GM21447 (cell line): ENCODE measurements around the gene FREY1.

ENCODE experiments used
- ATAC-seq: cut with Tn5 transposase; IDR thresholded peaks from one replicate; pipeline ENCODE4 v1.9.1; 2021; ENCODE audit not compliant: unreplicated experiment

Gene FREY1

DNA sequence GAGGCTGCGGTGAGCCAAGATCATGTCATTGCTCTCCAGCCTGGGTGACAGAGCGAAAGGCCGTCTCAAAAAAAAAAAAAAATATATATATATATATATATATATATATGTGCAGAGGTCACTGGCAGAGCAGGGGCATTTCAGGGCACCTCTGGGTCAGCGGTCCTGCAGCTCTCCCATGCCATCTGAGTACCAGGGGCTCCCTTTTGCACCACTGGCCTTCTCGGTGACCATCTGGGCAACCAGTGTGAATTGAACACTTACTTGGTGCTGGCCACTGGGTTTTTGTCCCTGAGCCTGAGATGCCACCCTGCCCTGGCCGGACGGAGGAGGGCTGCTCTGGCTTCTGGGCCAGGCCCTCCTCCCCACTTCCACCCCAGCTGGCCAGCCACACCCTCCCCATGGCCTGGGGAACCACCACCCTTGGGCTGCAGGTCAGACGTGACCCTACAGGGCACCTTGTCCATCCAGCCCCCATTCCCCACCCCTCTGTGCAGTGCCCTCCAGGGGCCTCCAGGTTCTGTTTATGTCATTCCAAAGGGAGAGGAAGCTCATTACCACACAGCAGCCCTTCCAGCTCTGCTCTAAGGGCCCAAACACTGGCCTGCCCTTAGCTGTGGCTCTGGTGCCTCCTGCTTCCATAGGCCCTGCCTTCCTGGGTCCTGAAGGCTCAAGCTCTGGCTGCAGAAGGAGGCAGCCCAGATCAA, 11.4 kb downstream of the FREY1 start:
- no peak for ATAC-seq

DNA sequence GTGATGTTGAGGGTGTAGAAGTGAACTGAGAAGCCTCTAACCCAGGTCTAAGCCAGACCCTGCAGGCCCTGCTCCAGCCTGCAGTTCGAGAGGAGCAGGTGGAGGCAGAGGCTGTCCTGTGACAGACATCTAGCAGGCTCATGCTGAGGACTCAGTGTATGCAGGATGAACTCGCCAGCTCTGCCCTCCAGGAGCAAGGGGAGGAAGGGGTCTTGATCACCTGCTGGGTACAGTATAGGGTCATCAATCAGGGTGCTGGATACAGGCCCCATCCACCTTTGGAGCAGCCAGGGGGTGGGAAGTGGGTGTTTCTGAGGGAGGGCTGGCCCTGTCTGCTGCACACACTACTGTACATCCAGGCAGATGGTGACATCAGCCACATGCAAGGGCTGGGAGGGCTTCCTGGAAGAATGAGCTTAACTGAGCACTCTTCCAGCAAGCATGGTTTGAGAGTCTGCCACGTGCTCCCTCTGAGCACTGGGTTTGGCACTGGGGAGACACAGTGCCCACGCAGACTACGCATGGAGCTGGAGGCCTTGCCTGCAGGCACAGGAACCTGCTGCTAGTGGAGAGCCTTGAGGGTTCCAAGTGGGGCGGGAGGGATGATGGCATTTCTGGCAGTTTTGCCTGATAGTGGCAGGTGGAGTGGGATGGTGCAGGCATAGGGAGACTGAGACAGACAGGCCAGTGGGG, 12.4 kb downstream of the FREY1 start:
- ATAC-seq = no peak

DNA sequence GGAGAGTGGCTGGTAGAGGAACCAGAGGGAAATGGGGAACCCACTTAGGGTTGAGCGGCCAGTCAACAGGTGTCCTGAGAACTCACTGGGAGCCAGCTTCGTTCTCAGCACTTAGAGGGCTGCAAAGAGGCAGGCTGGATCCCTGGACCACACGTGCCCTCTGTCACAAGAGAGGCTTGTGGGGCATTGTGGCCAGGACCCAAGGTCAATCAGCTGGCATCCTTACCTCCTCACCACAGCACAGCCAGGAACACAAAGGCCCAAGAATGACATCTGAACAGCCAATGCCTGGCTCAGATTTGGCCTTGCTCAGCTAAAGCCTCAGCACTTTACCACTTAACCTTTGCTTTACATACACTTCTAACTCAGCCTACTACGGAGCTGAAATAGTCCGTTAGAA, 14.2 kb downstream of the FREY1 start:
- no peak for ATAC-seq

DNA sequence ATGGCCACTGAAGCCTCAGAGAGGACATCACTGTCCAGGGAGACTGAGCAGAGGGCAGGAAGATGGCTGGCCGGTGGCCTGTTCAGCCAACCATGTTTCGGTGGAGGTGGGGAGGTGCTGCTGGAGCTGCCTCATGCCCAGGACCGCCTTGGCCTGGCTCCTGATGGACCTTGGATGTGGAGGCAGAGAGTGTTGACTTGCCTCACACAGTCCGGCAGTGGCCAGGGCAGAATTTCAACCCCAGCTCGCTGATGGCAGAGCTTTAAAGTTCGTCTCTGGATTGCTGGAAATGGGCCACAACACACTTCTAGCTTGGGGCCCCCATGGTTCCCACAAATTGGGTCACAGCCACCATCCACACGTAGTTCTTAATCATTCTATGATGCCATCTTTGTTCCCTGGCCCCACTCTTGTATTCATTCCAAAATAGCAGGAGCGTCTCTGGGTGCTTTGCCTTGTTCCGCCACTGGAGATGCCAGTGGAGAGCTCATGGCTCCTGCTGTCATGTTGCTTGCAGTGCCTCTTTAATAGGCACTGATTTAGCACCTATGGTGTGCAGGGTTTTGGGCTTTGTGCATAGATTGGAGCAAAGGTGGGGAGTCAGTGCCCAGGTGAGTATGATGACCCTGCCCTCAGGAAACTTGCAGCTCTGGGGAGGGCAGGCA, 16.1 kb downstream of the FREY1 start:
- ATAC-seq = no peak

DNA sequence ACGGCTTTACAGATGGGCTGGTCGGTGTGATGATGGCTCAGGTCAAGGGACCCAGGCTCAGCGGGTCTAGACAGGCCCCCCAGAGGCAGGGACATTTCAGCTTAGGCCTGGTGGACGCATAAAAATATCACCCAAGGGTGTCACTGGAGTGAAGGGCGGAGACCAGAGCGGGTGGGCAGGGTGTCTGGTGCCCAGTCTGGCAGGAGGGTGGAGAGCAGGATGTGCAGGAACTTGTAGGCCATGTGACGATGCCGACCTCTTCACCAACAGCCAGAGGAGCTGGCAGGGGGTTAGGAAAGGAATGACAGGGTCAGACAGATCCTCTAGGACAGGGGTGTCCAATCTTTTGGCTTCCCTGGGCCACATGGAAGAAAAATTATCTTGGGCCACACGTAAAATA, 17.1 kb downstream of the FREY1 start:
- ATAC-seq = no peak

DNA sequence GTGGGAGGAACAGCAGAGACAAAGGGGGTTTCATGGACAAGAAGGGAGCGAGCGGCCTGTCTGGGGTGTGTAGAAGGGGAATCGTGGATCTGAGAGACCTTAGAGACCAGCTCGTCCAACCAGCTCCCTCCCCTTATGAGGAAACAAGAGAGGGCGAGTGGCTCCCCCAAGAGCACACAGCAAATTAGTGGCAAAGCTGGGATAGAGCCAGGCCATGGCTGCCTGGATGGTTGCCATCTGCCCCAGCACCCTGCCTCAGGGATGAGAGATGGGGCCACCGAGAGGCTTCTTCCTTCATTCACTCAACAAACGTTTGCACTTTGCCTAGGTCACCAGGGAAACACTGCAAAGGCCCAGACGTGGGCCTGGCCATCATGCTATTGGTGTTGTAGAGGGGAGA, 17.5 kb downstream of the FREY1 start:
- ATAC-seq = no peak

DNA sequence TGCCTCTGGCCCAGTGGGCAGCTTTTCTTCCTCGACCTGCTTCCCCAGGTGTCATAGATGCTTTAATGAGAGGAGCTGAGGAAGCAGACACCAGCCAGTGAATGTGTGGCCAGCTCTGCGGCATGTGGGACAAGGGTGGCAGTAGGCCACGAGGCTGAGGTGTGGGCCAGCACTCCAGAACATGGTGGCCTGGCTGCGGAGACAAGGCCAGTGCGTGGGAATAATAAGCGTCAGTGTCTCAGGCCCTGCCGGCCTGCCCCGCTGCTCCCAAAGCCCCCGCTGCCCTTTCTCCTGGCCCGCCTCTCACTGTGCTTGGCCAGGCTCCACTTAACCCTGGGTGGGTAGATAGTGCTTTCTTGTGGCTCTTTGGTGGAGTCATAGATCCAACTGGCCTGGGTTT, 19.5 kb downstream of the FREY1 start:
- no peak for ATAC-seq

DNA sequence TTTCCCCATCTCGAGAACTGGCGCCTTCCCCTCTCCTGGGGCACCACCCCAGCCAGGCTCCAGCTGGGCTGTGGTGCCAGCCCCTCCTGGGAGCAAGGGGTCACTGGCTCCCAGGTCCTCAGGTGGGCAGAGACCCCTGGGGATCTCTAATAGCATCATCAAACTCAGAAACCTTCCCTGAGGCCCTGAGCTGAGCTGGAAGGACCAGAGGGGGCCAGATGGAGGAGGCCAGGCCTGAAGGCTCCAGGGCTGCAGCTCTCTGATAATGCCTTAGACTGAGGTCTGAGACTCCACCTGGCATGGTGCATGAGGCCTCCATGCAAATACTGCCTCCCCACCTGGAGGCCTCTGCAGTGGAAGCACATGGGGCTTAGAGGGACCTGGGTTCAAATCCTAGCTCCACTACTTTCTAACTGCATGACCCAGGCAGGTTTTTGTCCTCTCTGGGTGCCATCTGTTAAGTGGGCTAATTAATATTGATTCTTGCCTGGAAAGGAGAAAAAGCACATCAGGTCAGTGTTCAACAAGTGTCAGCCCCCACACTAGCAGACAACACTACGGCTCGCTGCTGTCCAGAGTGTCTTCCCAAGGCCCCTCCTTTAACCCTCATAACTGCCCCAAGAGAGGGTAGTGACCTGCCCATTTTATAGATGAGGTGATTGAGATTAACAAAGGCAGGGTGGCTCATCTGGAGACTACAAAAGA, 20.1 kb downstream of the FREY1 start:
- ATAC-seq = no peak

DNA sequence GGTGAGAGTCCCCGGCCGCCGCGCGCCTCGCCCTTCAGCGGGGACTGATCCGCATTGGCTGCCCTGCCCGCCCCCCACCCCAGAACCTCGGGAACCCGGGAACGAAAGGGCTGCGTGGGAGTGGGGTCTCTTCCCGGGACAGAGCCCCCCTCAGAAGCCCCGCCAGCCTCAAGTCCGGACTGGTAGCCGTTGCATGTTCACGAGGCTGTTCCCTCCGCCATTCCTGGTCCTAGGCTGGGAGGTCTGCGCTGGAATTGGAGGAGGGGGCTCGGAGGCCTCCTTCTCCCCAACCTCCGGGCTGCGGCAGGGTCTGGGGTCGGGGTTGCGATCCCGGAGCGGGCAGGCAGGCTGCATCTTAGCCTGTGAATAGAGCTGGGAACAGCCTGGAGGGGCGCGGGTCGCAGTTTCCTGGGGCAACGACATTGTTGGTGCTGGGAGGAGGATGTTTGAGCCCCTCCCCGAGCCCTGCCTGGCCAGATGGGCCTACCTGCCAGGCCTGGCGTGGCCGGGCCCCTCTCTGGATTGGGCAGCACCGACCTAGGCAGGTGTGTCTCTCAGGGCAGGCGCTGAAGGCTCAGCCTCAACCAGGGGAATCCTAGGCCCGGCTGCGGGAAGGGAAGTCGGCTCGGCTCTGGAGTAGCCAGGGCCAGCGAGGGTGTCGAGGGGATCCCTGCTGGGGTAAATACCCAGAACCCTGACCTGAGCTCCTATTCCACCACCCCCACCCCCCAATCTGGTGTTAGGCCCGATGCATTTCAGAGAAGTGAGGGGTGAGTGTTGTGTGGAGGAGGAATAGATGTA, 20.9 kb downstream of the FREY1 start:
- no peak for ATAC-seq

DNA sequence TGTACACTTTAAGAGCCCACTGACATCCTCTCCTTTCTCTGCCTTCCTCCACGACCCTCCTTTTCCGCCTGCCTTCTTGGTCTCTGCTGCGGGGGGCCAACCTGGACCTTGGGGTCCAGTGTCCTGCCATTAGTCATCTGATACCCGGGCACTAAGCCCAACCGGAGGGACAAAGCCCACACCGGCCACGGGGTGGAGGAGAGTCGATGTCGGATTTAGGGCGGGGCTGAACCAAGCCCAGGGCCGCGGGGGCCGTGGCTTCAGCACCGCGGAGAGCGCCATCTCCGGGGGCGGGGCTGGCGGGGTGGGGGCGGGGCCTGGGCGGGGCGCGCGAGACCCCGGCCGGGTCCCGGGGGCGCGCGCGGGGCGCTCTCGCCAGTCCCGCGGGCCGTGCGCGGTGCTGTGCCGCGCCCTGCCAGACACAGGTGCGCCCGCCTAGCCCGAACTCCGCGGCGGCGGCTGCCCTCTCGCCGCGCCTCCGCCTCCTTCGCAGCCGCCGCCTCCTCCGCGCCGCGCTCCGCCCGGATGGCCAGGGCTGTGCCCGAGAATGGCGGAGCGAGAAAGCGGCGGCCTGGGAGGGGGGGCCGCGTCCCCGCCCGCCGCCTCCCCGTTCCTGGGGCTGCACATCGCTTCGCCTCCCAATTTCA, 21.7 kb downstream of the FREY1 start, which contains the start of gene MAPK8IP1:
MAPK8IP1 (plus strand) TSS at position 378 of the 647 bp plus-strand sequence; CDS start at position 548, 170 bp downstream.
- peak; percentile 55 for ATAC-seq

DNA sequence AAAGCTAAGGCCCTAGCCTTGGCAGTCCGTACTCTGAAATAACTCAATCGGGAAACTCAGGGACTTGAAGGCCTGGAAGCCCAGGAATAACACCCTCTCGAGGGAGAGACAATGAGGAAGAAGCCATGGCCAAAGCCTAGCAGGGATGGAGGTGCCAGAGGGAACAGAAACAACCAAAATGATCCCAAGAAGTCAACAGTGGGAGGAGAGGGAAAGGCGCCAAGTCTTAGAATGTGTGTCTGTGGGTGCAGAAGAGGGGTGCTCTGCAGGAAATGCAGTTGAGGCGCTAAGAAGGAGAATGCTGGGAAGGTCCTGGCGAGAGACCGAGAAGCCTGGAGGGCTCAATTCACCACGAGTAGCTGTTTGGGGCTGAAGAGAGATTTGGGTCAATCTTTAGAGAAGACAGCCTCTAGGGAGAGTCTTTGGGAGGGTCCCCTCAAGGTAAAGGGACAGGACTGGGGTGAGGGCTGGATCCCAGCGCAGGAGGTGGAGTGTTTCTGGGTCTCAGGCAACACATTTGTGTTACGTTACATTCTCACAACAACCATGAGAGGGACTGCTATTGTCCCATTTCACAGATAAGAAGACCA, 22.4 kb downstream of the FREY1 start:
- no peak for ATAC-seq

DNA sequence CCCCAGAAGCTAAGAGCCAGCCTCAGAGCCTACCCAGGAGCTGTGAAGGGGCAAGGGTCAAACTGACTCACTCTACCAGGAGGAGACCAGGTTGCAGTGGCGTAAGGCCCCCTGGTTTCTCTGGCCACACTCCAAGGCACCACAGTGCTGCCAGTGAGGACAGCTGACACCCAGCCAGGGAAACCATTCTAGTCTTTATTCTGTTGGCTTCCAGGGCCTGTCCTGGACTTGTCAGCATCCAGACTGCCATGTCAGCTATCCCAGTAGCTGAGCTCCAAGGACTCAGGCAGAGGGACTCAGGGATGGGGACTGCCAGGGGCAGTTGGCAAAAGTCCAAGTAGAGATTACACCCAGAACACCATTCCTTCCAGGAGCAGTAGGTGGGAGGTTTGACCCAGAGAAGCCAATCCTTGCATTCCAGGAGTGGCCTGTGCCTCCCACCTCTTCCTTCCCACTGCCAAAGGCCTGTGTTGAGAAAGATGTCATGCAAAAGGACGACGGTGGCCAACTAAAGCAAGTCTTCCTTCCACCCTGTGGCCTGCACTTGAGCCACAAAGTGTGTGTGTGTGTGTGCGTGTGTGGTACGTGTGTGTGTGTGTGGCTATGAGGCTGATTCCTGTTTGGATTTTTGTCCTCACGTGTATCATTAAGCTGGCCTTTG, 25.2 kb downstream of the FREY1 start:
- ATAC-seq = no peak

DNA sequence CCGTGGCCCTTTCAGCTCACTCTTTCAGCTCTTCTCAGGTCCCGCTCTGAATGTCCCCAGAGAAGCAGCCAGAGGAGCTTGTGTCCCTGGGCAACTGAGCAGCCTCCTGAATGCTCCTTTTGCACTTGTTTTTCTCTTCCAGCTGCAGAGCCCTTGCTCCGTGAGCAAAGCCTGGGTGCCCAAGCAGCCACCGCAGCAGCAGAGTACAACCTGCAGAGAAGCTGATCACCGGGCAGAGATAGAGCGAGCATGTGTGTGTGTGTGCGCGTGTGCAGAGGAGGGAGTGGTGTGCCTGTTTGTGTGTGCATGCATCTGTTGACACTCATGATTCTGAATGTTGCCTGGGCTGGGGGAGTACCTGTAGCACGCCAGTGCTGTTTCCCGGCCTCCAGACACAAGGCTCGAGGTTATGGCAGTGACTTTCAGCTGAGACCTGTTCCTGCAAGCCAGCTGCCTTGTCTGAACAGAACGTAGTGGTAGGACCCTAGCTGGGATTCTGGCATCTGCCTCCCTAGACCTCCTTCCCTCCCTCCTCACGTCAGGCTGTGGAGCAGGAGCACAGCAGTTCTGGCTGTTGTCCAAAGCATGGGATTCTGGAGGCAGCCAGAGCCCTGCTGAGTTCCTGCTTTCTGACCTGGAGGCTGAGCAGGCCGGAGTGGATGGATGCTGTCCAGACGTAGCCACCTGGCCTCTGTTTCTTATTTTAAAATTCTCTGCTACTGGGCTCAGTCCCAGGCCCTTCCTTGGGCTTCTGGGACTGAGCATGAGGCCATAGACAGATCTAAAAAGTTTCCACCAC, 26.1 kb downstream of the FREY1 start:
- no peak for ATAC-seq

DNA sequence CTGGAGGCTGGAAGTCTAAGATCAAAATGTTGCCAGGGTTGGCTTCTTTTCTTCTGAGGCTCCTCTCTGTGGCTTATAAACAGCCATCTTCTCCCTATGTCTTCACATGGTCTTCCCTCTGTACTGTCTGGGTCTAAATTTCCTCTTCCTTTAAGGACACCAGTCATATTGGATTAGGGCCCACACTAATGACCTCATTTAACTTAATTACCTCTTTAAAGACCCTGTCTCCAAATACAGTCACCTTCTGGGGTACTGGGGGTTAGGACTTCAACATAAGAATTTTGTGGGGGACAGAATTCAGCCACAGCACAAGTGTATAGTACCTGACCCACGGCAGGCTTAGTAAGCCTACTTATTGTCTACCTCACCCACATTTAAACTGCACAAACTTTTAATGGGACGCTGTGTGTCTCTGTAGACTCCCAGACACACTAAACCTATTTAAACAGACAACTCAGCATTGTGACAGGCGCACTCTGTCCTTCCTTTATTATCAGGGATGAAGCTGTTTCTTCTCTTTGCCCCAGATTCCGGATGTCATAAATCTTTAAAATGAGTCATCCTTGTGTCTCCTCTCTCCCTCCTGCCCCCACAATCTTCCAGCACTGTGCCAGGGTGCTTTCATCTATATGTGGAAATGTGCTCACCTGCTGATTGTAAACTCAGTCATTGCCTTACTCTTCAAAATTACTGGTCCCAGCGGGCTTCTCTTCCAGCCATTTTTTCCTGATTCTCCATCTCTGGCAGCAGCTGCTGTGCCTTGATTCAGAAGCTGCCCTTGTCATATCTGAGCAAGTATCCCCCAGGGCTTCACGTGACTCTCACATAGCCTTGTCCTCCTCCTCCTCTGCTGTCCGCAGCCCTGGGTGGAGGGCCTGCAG, 27.0 kb downstream of the FREY1 start:
- ATAC-seq = no peak

DNA sequence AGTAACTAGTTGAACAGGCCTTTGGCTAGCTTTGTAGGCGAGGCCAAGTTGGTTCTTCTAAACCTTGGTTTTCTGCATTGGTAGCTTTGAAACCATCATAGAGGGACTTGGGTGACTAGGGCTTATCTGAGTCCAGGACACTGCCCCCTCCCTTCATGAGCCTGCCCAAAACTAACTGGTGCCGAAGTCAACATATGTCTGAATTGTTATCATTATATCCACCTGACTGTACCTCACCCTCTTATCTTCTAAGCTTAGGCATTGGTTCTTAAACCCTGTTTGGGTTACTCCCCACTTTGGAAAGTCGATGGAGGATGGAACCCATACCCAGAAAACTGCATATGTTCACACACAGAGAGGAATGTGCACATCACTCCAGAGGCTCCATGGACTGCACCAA, 29.2 kb downstream of the FREY1 start:
- ATAC-seq = no peak

DNA sequence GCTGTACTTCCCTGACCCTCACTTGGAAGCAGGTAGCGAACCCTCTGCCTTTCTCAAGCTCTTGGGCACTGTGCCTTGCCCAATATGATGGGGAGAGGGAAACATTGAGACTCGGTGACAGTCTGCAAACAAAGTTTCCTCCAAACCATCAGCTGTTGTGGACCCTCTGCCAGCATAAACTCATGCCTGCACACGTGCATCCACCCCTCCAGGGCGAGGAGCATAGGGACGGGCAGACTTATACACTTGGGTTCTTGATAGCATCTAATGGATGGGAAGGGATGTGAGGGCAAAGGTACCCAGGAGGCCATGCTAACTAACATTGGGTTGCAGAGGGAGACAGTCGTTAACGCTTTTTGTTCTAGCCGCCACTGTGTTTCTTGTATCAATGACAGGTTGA, 29.9 kb downstream of the FREY1 start:
- no peak for ATAC-seq

DNA sequence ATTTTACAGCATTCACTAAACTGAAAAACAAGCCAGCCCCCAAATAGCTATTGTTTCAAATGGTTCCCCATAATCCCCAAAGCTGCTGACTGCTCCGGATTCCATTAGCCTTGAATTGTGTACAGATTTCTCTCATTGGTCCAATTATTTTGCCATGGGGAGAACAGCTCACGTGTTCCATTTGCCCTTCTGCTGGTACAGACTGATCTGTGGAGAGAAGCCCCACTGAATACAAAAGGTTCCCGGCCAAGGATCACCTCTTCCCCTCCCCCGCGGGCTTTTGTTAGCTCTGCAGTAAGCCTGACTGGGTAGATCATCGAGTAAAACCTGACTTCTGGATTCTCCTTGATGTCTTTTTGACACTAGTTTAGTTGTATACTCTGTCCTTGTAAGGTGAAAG, 30.7 kb downstream of the FREY1 start:
- no peak for ATAC-seq
